GM23338 (cell line): ENCODE data around the gene RPRD1A. TPM values are rescaled to one million over a fixed set of nuclear protein-coding genes. Genes with fewer than 3 reads are reported as not detected.

ENCODE experiments used
- ATAC-seq: fragments of 200-7000 bp; cut with Tn5 transposase; 3 replicates; pipeline ENCODE4 v1.9.1; 2020
- DNase-seq: peaks from one replicate; pipeline ENCODE4 v3.0.0-alpha.2; 2015; ENCODE audit warnings: low spot score
- H2AFZ ChIP-seq: fragments of 200-600 bp; sonication (generic); 2 replicates; pipeline ENCODE4 v1.8.0; 2016; ENCODE audit warnings: antibody characterized with exemption, mild to moderate bottlenecking, moderate library complexity
- H3F3A ChIP-seq: fragments of 200-600 bp; sonication (generic); replicated peaks from 2 replicates; pipeline ENCODE4 v1.8.0; 2017; ENCODE audit warnings: antibody characterized with exemption, mixed run types, low read depth
- H3K27ac ChIP-seq: fragments of 200-600 bp; sonication (generic); 2 replicates; pipeline ENCODE4 v1.6.1; 2016; ENCODE audit warnings: low read depth
- H3K27me3 ChIP-seq: fragments of 200-600 bp; sonication (generic); 2 replicates; pipeline ENCODE4 v1.8.0; 2016; ENCODE audit warnings: mild to moderate bottlenecking, mixed run types, moderate library complexity; ENCODE audit not compliant: insufficient read depth
- H3K36me3 ChIP-seq: fragments of 200-600 bp; sonication (generic); 2 replicates; pipeline ENCODE4 v1.8.0; 2016; ENCODE audit warnings: mild to moderate bottlenecking; ENCODE audit not compliant: insufficient read depth
- H3K4me1 ChIP-seq: fragments of 200-600 bp; sonication (generic); 2 replicates; pipeline ENCODE4 v1.8.0; 2016; ENCODE audit warnings: mild to moderate bottlenecking, moderate library complexity; ENCODE audit not compliant: insufficient read depth
- H3K4me2 ChIP-seq: fragments of 200-600 bp; sonication (generic); 2 replicates; pipeline ENCODE4 v1.7.1; 2017; ENCODE audit warnings: mixed run types
- H3K4me3 ChIP-seq: fragments of 200-600 bp; sonication (generic); 2 replicates; pipeline ENCODE4 v1.6.1; 2016; ENCODE audit warnings: mixed run types
- H3K79me2 ChIP-seq: fragments of 200-600 bp; sonication (generic); replicated peaks from 2 replicates; pipeline ENCODE4 v1.8.0; 2017; ENCODE audit warnings: mild to moderate bottlenecking; ENCODE audit not compliant: insufficient read depth
- H3K9me2 ChIP-seq: fragments of 200-600 bp; sonication (generic); 2 replicates; pipeline ENCODE4 v1.8.0; 2017; ENCODE audit not compliant: insufficient read depth
- H4K20me1 ChIP-seq: fragments of 200-600 bp; sonication (generic); replicated peaks from 2 replicates; pipeline ENCODE4 v1.8.0; 2017; ENCODE audit warnings: mild to moderate bottlenecking; ENCODE audit not compliant: insufficient read depth
- H3K27ac Mint-ChIP-seq: 2 replicates; pipeline ENCODE4 v1.8.0; 2020; ENCODE audit warnings: inconsistent platforms, mild to moderate bottlenecking, moderate library complexity, mixed read lengths
- H3K27me3 Mint-ChIP-seq: 3 replicates; pipeline ENCODE4 v1.8.0; 2022; ENCODE audit warnings: low read depth, mild to moderate bottlenecking, moderate library complexity, mixed read lengths, inconsistent platforms; ENCODE audit not compliant: insufficient read depth, poor library complexity
- H3K36me3 Mint-ChIP-seq: 3 replicates; pipeline ENCODE4 v1.8.0; 2021; ENCODE audit warnings: low read depth, mild to moderate bottlenecking, inconsistent platforms, moderate library complexity, mixed read lengths
- H3K4me1 Mint-ChIP-seq: 3 replicates; pipeline ENCODE4 v1.8.0; 2020; ENCODE audit warnings: mild to moderate bottlenecking, inconsistent platforms, mixed read lengths
- H3K4me3 Mint-ChIP-seq: 3 replicates; pipeline ENCODE4 v1.8.0; 2021; ENCODE audit warnings: moderate library complexity, mild to moderate bottlenecking, inconsistent platforms, mixed read lengths
- H3K9me3 Mint-ChIP-seq: 3 replicates; pipeline ENCODE4 v1.8.0; 2020; ENCODE audit warnings: moderate library complexity, mild to moderate bottlenecking, inconsistent platforms, mixed read lengths
- CREB1 ChIP-seq: fragments of 250-450 bp; sonication (Bioruptor Pico); IDR thresholded peaks from 2 replicates; pipeline ENCODE4 v1.5.0; 2020; ENCODE audit warnings: low read depth, mild to moderate bottlenecking, moderate library complexity
- CTCF ChIP-seq, 2 experiments: fragments of 200-600 bp in 1 of 2; sonication (generic) in 1 of 2; conservative IDR thresholded peaks; 2 replicates each; pipeline versions ENCODE4 v1.5.1 to v1.6.1; 2016 to 2017; ENCODE audit warnings: antibody characterized with exemption in 2 of 2, low read depth in 2 of 2, mild to moderate bottlenecking in 2 of 2, moderate library complexity in 1 of 2
- EZH2 ChIP-seq: fragments of 200-600 bp; sonication (generic); IDR thresholded peaks from one replicate; pipeline ENCODE4 v1.8.0; 2017; ENCODE audit warnings: antibody characterized with exemption, mild to moderate bottlenecking, low read depth; ENCODE audit not compliant: unreplicated experiment
- EZH2phosphoT487 ChIP-seq: fragments of 200-600 bp; sonication (generic); IDR thresholded peaks from one replicate; pipeline ENCODE4 v1.8.1; 2018; ENCODE audit warnings: antibody characterized with exemption; ENCODE audit not compliant: unreplicated experiment
- JUNB ChIP-seq: IDR thresholded peaks from one replicate; pipeline ENCODE4 v1.6.1; 2016; ENCODE audit warnings: antibody characterized with exemption; ENCODE audit not compliant: unreplicated experiment
- NANOG ChIP-seq: IDR thresholded peaks from 2 replicates; pipeline ENCODE4 v1.6.1; 2016; ENCODE audit warnings: antibody characterized with exemption, borderline replicate concordance
- POLR2AphosphoS5 ChIP-seq: IDR thresholded peaks from 2 replicates; pipeline ENCODE4 v1.6.1; 2016; ENCODE audit warnings: antibody characterized with exemption, low read depth
- REST ChIP-seq: IDR thresholded peaks from one replicate; pipeline ENCODE4 v1.6.1; 2018; ENCODE audit warnings: antibody characterized with exemption; ENCODE audit not compliant: unreplicated experiment
- STAT1 ChIP-seq: IDR thresholded peaks from one replicate; pipeline ENCODE4 v1.6.1; 2016; ENCODE audit warnings: antibody characterized with exemption; ENCODE audit not compliant: unreplicated experiment
- ZNF114 ChIP-seq: fragments of 250-450 bp; sonication (Bioruptor Pico); IDR thresholded peaks from 2 replicates; pipeline ENCODE4 v1.5.0; 2020; ENCODE audit warnings: mild to moderate bottlenecking, moderate library complexity
- polyA plus RNA-seq: library from polyadenylated mRNA; unstranded; fragments of >200 nt; fragmentation: Nextera tagmentation; extraction: Ambion mirVana; gene quantifications from 2 replicates; pipeline ENCODE4 v1.2.1, GENCODE V29; 2016
- total RNA-seq: library from RNA; depleted of rRNA; stranded (reverse); fragments of >200 nt; shearing (Covaris generic); gene quantifications from 2 replicates; pipeline ENCODE4 v1.2.3, GENCODE V29; 2014
- TF ChIP-seq, protein P1 (sequence below): IDR thresholded peaks from 2 replicates; pipeline ENCODE4 v1.6.1; 2016; ENCODE audit warnings: antibody characterized with exemption

Gene RPRD1A
- total and polyA plus RNA-seq, 2 experiments from 2014 or later = 67.9 to 157 TPM

- no peaks in the 10 kb centered on the region for H3K4me1 Mint-ChIP-seq
- no peaks in the 10 kb centered on the region for H3K4me1 ChIP-seq
- H4K20me1 ChIP-seq = no peaks in the 10 kb centered on the region
- DNase-seq = no peak
- no peaks in the 10 kb centered on the region for H3K27me3 Mint-ChIP-seq
- no peak overlapping the region for H3K4me3 ChIP-seq
- H3K9me2 ChIP-seq = no peaks in the 10 kb centered on the region
- no peak for ATAC-seq
- H3K4me3 Mint-ChIP-seq = no peak overlapping the region
- 0 out of 2 replicates have a peak, but pooled peaks cover 3% of the 10 kb centered on the region for H3F3A ChIP-seq
- no peak overlapping the region for H3K27ac ChIP-seq
- no peak overlapping the region for H2AFZ ChIP-seq
- TF ChIP-seq STAT1 (no peak), CTCF (conservative IDR thresholded peaks at IDR 0.05; ENCODE audit: low read depth in 2 of 2) (no peak), ZNF114 (CRISPR knock-in tag) (no peak), POLR2AphosphoS5 (no peak), REST (no peak)
- H3K79me2 ChIP-seq = no peaks in the 10 kb centered on the region
- H3K27me3 ChIP-seq = no peaks in the 10 kb centered on the region
- H3K9me3 Mint-ChIP-seq = no peaks in the 10 kb centered on the region
- peaks cover 36% of the 10 kb centered on the region for H3K36me3 Mint-ChIP-seq
- peaks cover 14% of the 10 kb centered on the region for H3K36me3 ChIP-seq
- H3K4me2 ChIP-seq = no peak overlapping the region
- H3K27ac Mint-ChIP-seq = no peak overlapping the region
Measured at GRCh38 chr18:35983818-35984217, 83.5 kb downstream of the RPRD1A start.

- no peak overlapping the region for H3K27ac ChIP-seq
- no peak overlapping the region for H3K4me3 ChIP-seq
- Mint-ChIP-seq H3K36me3 (peaks cover 42% of the 10 kb centered on the region), H3K27ac (no peak overlapping the region), H3K4me1 (no peaks in the 10 kb centered on the region), H3K4me3 (no peak overlapping the region), H3K9me3 (no peaks in the 10 kb centered on the region), H3K27me3 (no peaks in the 10 kb centered on the region)
- ATAC-seq = peak; percentile 35; the same call in 2 of the 3 replicates
- no peak overlapping the region for H3K4me2 ChIP-seq
- H4K20me1 ChIP-seq = no peaks in the 10 kb centered on the region
- peaks cover 20% of the 10 kb centered on the region for H3K36me3 ChIP-seq
- H3F3A ChIP-seq = 0 out of 2 replicates have a peak, but pooled peaks cover 5% of the 10 kb centered on the region
- H3K27me3 ChIP-seq = no peaks in the 10 kb centered on the region
- H3K4me1 ChIP-seq = no peaks in the 10 kb centered on the region
- no peaks in the 10 kb centered on the region for H3K9me2 ChIP-seq
- H3K79me2 ChIP-seq = no peaks in the 10 kb centered on the region
- no peak overlapping the region for H2AFZ ChIP-seq
- DNase-seq = peak; percentile 3
- TF ChIP-seq EZH2 = no peak
- TF ChIP-seq REST = no peak
- no peak for TF ChIP-seq NANOG
- TF ChIP-seq CTCF (conservative IDR thresholded peaks at IDR 0.05; ENCODE audit: low read depth in 2 of 2) = no peak
- TF ChIP-seq JUNB = no peak
- TF ChIP-seq POLR2AphosphoS5 = no peak
- TF ChIP-seq EZH2phosphoT487 = no peak
- TF ChIP-seq, protein P1, sequence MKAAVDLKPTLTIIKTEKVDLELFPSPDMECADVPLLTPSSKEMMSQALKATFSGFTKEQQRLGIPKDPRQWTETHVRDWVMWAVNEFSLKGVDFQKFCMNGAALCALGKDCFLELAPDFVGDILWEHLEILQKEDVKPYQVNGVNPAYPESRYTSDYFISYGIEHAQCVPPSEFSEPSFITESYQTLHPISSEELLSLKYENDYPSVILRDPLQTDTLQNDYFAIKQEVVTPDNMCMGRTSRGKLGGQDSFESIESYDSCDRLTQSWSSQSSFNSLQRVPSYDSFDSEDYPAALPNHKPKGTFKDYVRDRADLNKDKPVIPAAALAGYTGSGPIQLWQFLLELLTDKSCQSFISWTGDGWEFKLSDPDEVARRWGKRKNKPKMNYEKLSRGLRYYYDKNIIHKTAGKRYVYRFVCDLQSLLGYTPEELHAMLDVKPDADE = no peak
- TF ChIP-seq STAT1 = no peak
- no peak for TF ChIP-seq CREB1
- no peak for TF ChIP-seq ZNF114 (CRISPR knock-in tag)
Measured at GRCh38 chr18:35983147-35983546, 84.2 kb downstream of the RPRD1A start.
